ENCODE results near the gene PWP1.

- TF ChIP-seq CTCF (IDR thresholded peaks at IDR 0.05), result no peak
- no peak for TF ChIP-seq EZH2 (IDR thresholded peaks at IDR 0.05; ENCODE audit: borderline replicate concordance, insufficient read depth, low read depth, low read length, poor library complexity, severe bottlenecking)
Measured at GRCh38 chr12:107730618-107731341, 45.2 kb downstream of the PWP1 start.
